Measurements from ENCODE around the gene PTPN13.
A peak's percentile ranks its signal among the peaks of the same experiment; 100 is the strongest.

Gene PTPN13

DNA sequence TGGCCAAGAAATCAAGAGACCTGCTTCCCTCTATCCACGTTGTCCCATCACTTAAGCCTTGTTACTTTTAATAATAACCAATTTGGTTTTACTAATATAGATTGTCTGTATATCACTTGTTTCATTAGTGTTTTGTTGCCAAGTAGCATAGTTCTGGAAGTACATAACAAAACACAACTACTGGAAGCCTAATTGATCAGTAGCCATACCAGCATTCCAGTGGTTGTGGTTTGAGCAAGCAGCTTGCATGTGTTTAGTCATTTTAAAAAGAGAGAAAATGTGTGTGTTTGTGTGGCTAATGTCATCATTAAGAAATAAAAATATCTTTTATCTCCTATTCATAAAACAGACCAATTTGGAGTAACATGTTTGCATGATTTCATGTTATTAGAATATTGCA lies 70.8 kb downstream of the PTPN13 start:
- H3K4me3 ChIP-seq (ENCODE audit: control insufficient read depth, low read depth, low read length): no peak overlapping the region
- peak; percentile 55 for DNase-seq (ENCODE audit: low read depth)
- TF ChIP-seq, protein P1, sequence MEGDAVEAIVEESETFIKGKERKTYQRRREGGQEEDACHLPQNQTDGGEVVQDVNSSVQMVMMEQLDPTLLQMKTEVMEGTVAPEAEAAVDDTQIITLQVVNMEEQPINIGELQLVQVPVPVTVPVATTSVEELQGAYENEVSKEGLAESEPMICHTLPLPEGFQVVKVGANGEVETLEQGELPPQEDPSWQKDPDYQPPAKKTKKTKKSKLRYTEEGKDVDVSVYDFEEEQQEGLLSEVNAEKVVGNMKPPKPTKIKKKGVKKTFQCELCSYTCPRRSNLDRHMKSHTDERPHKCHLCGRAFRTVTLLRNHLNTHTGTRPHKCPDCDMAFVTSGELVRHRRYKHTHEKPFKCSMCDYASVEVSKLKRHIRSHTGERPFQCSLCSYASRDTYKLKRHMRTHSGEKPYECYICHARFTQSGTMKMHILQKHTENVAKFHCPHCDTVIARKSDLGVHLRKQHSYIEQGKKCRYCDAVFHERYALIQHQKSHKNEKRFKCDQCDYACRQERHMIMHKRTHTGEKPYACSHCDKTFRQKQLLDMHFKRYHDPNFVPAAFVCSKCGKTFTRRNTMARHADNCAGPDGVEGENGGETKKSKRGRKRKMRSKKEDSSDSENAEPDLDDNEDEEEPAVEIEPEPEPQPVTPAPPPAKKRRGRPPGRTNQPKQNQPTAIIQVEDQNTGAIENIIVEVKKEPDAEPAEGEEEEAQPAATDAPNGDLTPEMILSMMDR (IDR thresholded peaks at IDR 0.05; ENCODE audit: control insufficient read depth, insufficient read depth, low read depth, low read length, missing control alignments): no peak

DNA sequence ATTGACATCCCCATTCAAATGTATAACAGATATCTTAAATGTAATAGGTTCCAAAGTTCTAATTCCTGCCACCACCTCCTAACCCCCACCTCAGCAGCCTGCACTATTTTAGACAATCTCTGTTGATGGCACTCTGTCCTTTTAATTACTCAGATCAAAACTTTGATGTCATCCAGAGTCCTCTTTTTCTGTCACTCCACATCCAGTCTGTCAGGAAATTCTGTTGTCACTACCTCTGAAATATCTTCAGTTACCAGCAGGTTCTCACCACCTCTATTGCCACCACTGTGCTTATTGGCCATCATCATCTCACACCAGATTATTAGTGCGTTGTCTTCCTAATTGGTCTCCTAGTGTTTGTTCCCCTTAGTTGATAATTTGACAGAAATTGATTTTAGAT lies 76.2 kb downstream of the PTPN13 start:
- TF ChIP-seq, protein P1 (IDR thresholded peaks at IDR 0.05; ENCODE audit: control insufficient read depth, insufficient read depth, low read depth, low read length, missing control alignments): no peak
- H3K4me3 ChIP-seq (ENCODE audit: control insufficient read depth, low read depth, low read length): no peak overlapping the region
- no peak for DNase-seq (ENCODE audit: low read depth)

DNA sequence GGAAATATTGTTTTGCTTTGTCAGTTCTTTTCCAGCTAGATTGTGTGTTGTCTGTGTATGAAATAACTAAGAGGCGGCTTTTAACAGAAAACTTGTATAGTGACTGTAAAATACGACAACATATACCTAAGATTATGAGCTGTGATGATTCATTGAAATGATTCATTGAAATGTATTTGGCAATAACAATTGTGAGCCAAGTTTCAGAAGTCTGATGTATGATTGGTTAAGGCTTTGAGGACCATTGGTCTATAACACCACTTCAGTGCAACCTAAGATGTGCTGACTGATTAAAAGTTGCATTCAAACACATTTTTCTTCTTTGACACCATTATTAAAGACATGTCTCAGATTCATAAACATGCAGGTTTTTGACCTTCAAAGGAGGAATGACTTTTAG lies 76.6 kb downstream of the PTPN13 start:
- TF ChIP-seq, protein P1 (IDR thresholded peaks at IDR 0.05; ENCODE audit: control insufficient read depth, insufficient read depth, low read depth, low read length, missing control alignments): no peak
- H3K4me3 ChIP-seq (ENCODE audit: control insufficient read depth, low read depth, low read length): no peak overlapping the region
- peak; percentile 33 for DNase-seq (ENCODE audit: low read depth)

DNA sequence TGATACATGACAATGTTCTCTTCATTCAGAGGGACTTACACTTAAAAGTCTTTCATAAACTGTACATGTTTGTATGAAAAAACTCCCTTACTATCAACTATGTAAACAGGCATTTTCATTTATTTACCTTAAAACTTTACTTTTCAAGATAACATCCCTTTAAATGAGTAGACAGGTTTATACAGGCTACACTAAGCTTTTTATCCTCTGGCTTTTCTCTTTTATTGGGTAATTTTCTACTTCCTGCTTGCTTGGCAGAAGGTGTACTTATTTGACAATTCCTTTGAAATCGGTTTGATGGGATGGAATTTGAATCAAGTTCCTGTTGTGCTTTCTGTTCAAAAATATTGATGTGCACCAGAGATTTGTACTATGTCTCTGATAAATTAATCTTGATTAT lies 81.4 kb downstream of the PTPN13 start:
- TF ChIP-seq, protein P1 (IDR thresholded peaks at IDR 0.05; ENCODE audit: control insufficient read depth, insufficient read depth, low read depth, low read length, missing control alignments): no peak
- no peak overlapping the region for H3K4me3 ChIP-seq (ENCODE audit: control insufficient read depth, low read depth, low read length)
- DNase-seq (ENCODE audit: low read depth): no peak

DNA sequence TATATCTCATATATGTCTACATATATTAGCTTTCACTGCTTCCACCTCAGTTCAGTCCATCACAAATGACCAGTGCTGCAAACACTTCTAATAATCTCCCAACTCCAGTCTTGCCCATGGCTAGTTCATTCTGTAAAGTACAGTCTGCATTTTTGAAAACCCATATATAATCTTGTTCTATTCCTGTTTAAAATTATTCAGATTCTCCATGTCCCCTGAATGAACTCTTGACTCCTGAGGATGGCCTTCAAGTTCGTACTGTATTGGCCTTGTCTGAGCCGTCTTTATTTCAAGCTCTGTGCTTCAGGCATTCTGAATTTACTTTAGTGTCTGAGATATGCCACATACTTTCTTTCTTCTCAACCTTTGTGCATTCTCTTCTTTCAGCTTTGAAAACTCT lies 84.7 kb downstream of the PTPN13 start:
- DNase-seq (ENCODE audit: low read depth): no peak
- TF ChIP-seq, protein P1 (IDR thresholded peaks at IDR 0.05; ENCODE audit: control insufficient read depth, insufficient read depth, low read depth, low read length, missing control alignments): no peak
- no peak overlapping the region for H3K4me3 ChIP-seq (ENCODE audit: control insufficient read depth, low read depth, low read length)

DNA sequence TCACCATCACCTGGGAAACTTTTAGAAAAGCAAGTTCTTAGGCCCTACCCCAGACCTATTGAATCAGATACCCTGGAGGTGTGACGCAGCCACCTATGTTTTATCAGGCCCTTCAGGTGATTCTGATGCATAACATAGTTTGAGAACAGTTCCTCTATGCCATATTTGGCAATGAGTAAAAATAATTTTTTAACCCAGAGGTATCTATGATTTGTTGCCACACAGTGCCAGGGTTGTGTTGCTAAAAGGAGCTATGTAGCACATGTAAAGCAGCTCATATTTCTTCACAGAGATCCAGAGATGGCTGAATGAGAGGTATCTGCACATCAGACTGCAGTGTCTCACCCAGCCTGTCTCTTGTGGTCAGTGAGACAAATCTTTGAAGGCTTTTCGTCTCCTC lies 85.3 kb downstream of the PTPN13 start:
- DNase-seq (ENCODE audit: low read depth): no peak
- TF ChIP-seq, protein P1 (IDR thresholded peaks at IDR 0.05; ENCODE audit: control insufficient read depth, insufficient read depth, low read depth, low read length, missing control alignments): no peak
- no peak overlapping the region for H3K4me3 ChIP-seq (ENCODE audit: control insufficient read depth, low read depth, low read length)

DNA sequence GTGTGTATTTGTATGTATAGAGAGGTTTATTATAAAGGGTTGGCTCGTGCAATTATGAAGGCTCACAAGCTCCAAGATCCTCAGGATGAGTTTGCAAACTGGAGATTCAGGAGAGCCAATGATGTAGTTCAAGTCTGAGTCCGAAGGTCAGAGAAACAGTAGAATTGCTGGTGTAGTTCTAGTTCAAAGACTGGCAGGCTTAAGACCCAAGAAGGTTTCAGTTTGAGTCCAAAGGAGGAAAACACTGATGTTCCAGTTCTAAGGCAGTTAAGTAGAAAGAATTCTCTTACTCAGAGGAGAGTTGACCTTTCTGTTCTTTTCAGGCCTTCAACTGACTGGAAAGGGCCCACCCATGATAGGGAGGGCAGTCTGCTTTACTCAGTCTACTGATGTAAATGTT lies 89.1 kb downstream of the PTPN13 start:
- TF ChIP-seq, protein P1 (IDR thresholded peaks at IDR 0.05; ENCODE audit: control insufficient read depth, insufficient read depth, low read depth, low read length, missing control alignments): no peak
- no peak overlapping the region for H3K4me3 ChIP-seq (ENCODE audit: control insufficient read depth, low read depth, low read length)
- DNase-seq (ENCODE audit: low read depth): no peak
